B cell (primary cell): Measurements from ENCODE around the gene FOXN1. TPM values are rescaled to one million over a fixed set of nuclear protein-coding genes. Genes with fewer than 3 reads are reported as not detected.

Source experiments
- ATAC-seq: fragments of 200-7000 bp; cut with Tn5 transposase; one replicate; pipeline ENCODE4 v1.10.0; 2021; ENCODE audit warnings: low read depth, mild to moderate bottlenecking, moderate number of reproducible peaks, moderate library complexity
- CTCF ChIA-PET: fragments of 350-600 bp; sonication (Branson Sonifier 250); formaldehyde crosslinking; loops from one replicate; lab custom pipeline; 2021; ENCODE audit warnings: antibody characterized with exemption, inconsistent platforms; lab: Charles Lee
- POLR2A ChIA-PET: fragments of 350-600 bp; sonication (Branson Sonifier 250); formaldehyde crosslinking; loops from one replicate; lab custom pipeline; 2021; ENCODE audit warnings: antibody characterized with exemption; lab: Charles Lee
- DNase-seq: peaks from one replicate; pipeline ENCODE4 v3.0.0; 2013
- H2AFZ ChIP-seq: 2 replicates; pipeline ENCODE4 v1.6.1; 2012; ENCODE audit warnings: mild to moderate bottlenecking, low read depth, low read length; ENCODE audit not compliant: insufficient read depth, poor library complexity, severe bottlenecking
- H3K27ac ChIP-seq, 2 donors: 1 replicate in 1 of 2; 2 replicates in 1 of 2; pipeline ENCODE4 v1.5.1; 2012 to 2013; ENCODE audit warnings: low read length in 2 of 2, mild to moderate bottlenecking in 2 of 2, moderate library complexity in 1 of 2
- H3K27me3 ChIP-seq, 4 experiments: fragments of 200-600 bp in 1 of 4; sonication (generic) in 1 of 4; replicated peaks in 1 of 4; 1 replicate in 2 of 4; 2 replicates in 2 of 4; pipeline versions ENCODE4 v1.6.1 to v1.7.0; 2013 to 2016; ENCODE audit warnings: low read length in 3 of 4, mild to moderate bottlenecking in 2 of 4, mixed read lengths in 1 of 4, moderate library complexity in 1 of 4; ENCODE audit not compliant: insufficient read depth in 4 of 4, control insufficient read depth in 3 of 4; ENCODE audit errors: control extremely low read depth in 1 of 4
- H3K36me3 ChIP-seq, 2 experiments: replicated peaks in 1 of 2; 1 replicate in 1 of 2; 2 replicates in 1 of 2; pipeline versions ENCODE4 v1.6.1 to v1.7.1; 2013; ENCODE audit warnings: low read length in 1 of 2; ENCODE audit not compliant: insufficient read depth in 2 of 2, control insufficient read depth in 1 of 2; ENCODE audit errors: control extremely low read depth in 1 of 2, extremely low read depth in 1 of 2
- H3K4me1 ChIP-seq, 2 donors: fragments of 200-600 bp in 1 of 2; sonication (generic) in 1 of 2; 1 replicate in 1 of 2; 2 replicates in 1 of 2; pipeline versions ENCODE4 v1.5.1 to v1.6.1; 2013 to 2017; ENCODE audit warnings: low read length in 2 of 2; ENCODE audit not compliant: control insufficient read depth in 2 of 2, insufficient read depth in 2 of 2
- H3K4me2 ChIP-seq: replicated peaks from 2 replicates; pipeline ENCODE3; 2012; ENCODE audit warnings: mild to moderate bottlenecking, low read depth, low read length; ENCODE audit not compliant: poor library complexity, severe bottlenecking
- H3K4me3 ChIP-seq, 5 experiments: fragments of 200-600 bp in 1 of 5; sonication (generic) in 1 of 5; 1 replicate in 3 of 5; 2 replicates in 2 of 5; pipeline versions ENCODE4 v1.5.1 to v1.7.0; 2011 to 2016; ENCODE audit warnings: low read length in 4 of 5, mild to moderate bottlenecking in 4 of 5, low read depth in 2 of 5, control low read depth in 1 of 5, moderate library complexity in 1 of 5; ENCODE audit not compliant: insufficient read depth in 1 of 5; ENCODE audit errors: control extremely low read depth in 1 of 5, extremely low read depth in 1 of 5
- H3K79me2 ChIP-seq: fragments of 200-600 bp; sonication (generic); one replicate; pipeline ENCODE4 v1.6.0; 2016; ENCODE audit warnings: low read length; ENCODE audit not compliant: control insufficient read depth, insufficient read depth
- H3K9ac ChIP-seq: fragments of 200-600 bp; sonication (generic); 2 replicates; pipeline ENCODE4 v1.6.1; 2017; ENCODE audit warnings: mild to moderate bottlenecking, low read length, moderate library complexity
- H3K9me3 ChIP-seq, 3 donors: one replicate each; pipeline versions ENCODE4 v1.6.1 to v1.7.1; 2013; ENCODE audit warnings: low read length in 2 of 3; ENCODE audit not compliant: control insufficient read depth in 2 of 3, insufficient read depth in 1 of 3; ENCODE audit errors: control extremely low read depth in 1 of 3
- H4K20me1 ChIP-seq: 2 replicates; pipeline ENCODE4 v1.6.0; 2012; ENCODE audit warnings: mild to moderate bottlenecking, low read length; ENCODE audit not compliant: insufficient read depth, control insufficient read depth, poor library complexity, severe bottlenecking
- H3K27ac Mint-ChIP-seq: one replicate; pipeline ENCODE4 v1.8.0; 2021; ENCODE audit warnings: mixed read lengths
- H3K27me3 Mint-ChIP-seq: one replicate; pipeline ENCODE4 v1.8.0; 2021; ENCODE audit warnings: mixed read lengths
- H3K4me1 Mint-ChIP-seq: one replicate; pipeline ENCODE4 v1.8.0; 2021; ENCODE audit warnings: mixed read lengths
- H3K4me3 Mint-ChIP-seq: one replicate; pipeline ENCODE4 v1.8.0; 2021; ENCODE audit warnings: mixed read lengths
- H3K9me3 Mint-ChIP-seq: one replicate; pipeline ENCODE4 v1.8.0; 2022; ENCODE audit warnings: mixed read lengths; ENCODE audit not compliant: insufficient read depth
- EZH2 ChIP-seq: IDR thresholded peaks from 2 replicates; pipeline ENCODE4 v1.6.1; 2012; ENCODE audit warnings: borderline replicate concordance, low read depth, mild to moderate bottlenecking, moderate library complexity, low read length; ENCODE audit not compliant: insufficient read depth, poor library complexity, severe bottlenecking
- WGBS: methylation state at CpG from one replicate; pipeline ENCODE4 v1.1.5; 2013; ENCODE audit warnings: missing lambda C conversion rate; ENCODE audit not compliant: insufficient coverage; 5-methylcytosine and 5-hydroxymethylcytosine counted together
- intact Hi-C: fragments of 100-400 bp; cut with micrococcal nuclease; formaldehyde crosslinking; loops from one replicate; pipeline ENCODE4 v1.10.0; 2022
- polyA plus RNA-seq: library from polyadenylated mRNA; depleted of rRNA; stranded (reverse); fragments of >200 nt; gene quantifications from 2 replicates; pipeline ENCODE4 v1.2.3, GENCODE V29; 2012
- total RNA-seq, 2 donors: library from RNA; stranded (reverse); fragments of 120-200 nt in 1 of 2; gene quantifications; 1 replicate in 1 of 2; 2 replicates in 1 of 2; pipeline versions ENCODE4 v1.2.3 to v1.2.4, GENCODE V29; 2013 to 2022
- TF ChIP-seq, protein P1 (sequence below): fragments of 200-600 bp; IDR thresholded peaks from one replicate; pipeline ENCODE4 v1.8.0; 2022; ENCODE audit warnings: antibody characterized with exemption, mild to moderate bottlenecking

FOXN1 gene
- total and polyA plus RNA-seq, 2 donors (not counting 1 experiment from before 2014, with no cell fraction given) = not detected

DNA sequence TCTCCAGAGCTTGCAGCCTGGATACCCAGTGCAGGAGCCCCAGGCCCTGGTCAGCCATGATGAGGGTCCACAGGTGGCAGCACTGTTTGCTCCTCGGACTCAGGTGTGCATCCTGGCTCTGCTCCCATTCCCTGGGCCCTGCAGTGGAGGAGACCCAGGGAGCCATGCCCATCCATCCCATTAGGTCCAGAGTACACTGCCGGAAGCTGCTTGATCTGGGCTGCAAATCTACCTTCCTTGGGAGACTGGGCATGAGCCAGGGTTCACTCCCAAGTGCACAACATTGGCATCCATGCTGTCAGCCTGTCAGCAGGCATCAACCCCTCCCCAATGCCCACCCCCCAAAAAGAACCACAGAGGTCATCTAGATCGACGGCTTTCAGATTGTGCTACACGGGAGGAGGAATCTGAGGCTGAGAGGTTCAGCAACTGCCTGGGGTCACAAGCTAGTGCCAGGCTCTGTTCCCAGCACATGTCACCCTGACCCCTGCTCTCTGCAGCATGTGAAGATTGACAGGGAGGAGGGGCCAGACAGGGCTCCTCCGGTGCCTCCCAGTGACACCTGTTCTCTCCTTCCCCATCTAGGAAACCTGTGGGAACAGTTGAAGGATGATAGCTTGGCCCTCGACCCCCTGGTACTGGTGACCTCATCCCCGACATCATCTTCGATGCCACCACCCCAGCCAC lies 30.5 kb downstream of the FOXN1 start:
- POLR2A ChIA-PET = no interaction called here
- no peaks in the 10 kb centered on the region for H3K27me3 Mint-ChIP-seq
- TF ChIP-seq, protein P1, sequence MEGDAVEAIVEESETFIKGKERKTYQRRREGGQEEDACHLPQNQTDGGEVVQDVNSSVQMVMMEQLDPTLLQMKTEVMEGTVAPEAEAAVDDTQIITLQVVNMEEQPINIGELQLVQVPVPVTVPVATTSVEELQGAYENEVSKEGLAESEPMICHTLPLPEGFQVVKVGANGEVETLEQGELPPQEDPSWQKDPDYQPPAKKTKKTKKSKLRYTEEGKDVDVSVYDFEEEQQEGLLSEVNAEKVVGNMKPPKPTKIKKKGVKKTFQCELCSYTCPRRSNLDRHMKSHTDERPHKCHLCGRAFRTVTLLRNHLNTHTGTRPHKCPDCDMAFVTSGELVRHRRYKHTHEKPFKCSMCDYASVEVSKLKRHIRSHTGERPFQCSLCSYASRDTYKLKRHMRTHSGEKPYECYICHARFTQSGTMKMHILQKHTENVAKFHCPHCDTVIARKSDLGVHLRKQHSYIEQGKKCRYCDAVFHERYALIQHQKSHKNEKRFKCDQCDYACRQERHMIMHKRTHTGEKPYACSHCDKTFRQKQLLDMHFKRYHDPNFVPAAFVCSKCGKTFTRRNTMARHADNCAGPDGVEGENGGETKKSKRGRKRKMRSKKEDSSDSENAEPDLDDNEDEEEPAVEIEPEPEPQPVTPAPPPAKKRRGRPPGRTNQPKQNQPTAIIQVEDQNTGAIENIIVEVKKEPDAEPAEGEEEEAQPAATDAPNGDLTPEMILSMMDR = no peak
- no peak for TF ChIP-seq EZH2

GRCh38 chr17:28537219-28537610 lies 31.1 kb downstream of the FOXN1 start:
- ATAC-seq (no peak), DNase-seq (no peak)
- H3K4me2 ChIP-seq = no peak overlapping the region
- Mint-ChIP-seq H3K27me3 (no peaks in the 10 kb centered on the region), H3K4me3 (no peak overlapping the region), H3K27ac (no peak overlapping the region), H3K4me1 (no peaks in the 10 kb centered on the region), H3K9me3 (no peaks in the 10 kb centered on the region)
- intact Hi-C loops = no loop called here
- no peak overlapping the region for H3K27ac ChIP-seq
- no peaks in the 10 kb centered on the region for H3K9me3 ChIP-seq
- H3K4me3 ChIP-seq = no peak overlapping the region
- TF ChIP-seq EZH2 = no peak
- TF ChIP-seq, protein P1 = no peak
- CTCF ChIA-PET = interaction anchor here (0.7 to 1.4 kb wide), 2 partner anchors 14 to 76 kb away, joined by 3 read pairs; no protein-coding TSS in a partner anchor
- H2AFZ ChIP-seq = no peak overlapping the region
- no peaks in the 10 kb centered on the region for H3K36me3 ChIP-seq
- POLR2A ChIA-PET = no interaction called here
- no peaks in the 10 kb centered on the region for H4K20me1 ChIP-seq
- no peak overlapping the region for H3K9ac ChIP-seq
- H3K79me2 ChIP-seq = no peaks in the 10 kb centered on the region
- no peaks in the 10 kb centered on the region for H3K4me1 ChIP-seq
- no peaks in the 10 kb centered on the region for H3K27me3 ChIP-seq
- WGBS = 88% methylated on average over 12 of the region's 12 CpGs

More for the DNA sequence above, 30.5 kb downstream of the FOXN1 start:
- no peaks in the 10 kb centered on the region for H3K4me1 Mint-ChIP-seq
- no peak overlapping the region for H3K9ac ChIP-seq
- no peak overlapping the region for H3K4me2 ChIP-seq
- H3K4me1 ChIP-seq = no peaks in the 10 kb centered on the region
- H3K27me3 ChIP-seq = no peaks in the 10 kb centered on the region
- no peaks in the 10 kb centered on the region for H3K36me3 ChIP-seq
- no peaks in the 10 kb centered on the region for H4K20me1 ChIP-seq
- no peak for ATAC-seq
- no peaks in the 10 kb centered on the region for H3K9me3 Mint-ChIP-seq
- no peak overlapping the region for H2AFZ ChIP-seq
- intact Hi-C loops = no loop called here
- 75% methylated on average over 9 of the region's 9 CpGs for WGBS
- H3K27ac ChIP-seq = no peak overlapping the region
- H3K79me2 ChIP-seq = no peaks in the 10 kb centered on the region
- H3K9me3 ChIP-seq = no peaks in the 10 kb centered on the region
- H3K4me3 Mint-ChIP-seq = no peak overlapping the region
- H3K4me3 ChIP-seq = no peak overlapping the region
- CTCF ChIA-PET = interaction anchor here (0.7 to 1.5 kb wide), 3 partner anchors 14 to 76 kb away, joined by 3 to 4 read pairs (median 3); no protein-coding TSS in a partner anchor
- no peak overlapping the region for H3K27ac Mint-ChIP-seq
- no peak for DNase-seq
